PC-3 (cell line): Measurements from ENCODE around the gene TPTE2. TPM values are rescaled to one million over a fixed set of nuclear protein-coding genes. Genes with fewer than 3 reads are reported as not detected.

Source experiments
- ATAC-seq: fragments of 200-7000 bp; cut with Tn5 transposase; 2 replicates; pipeline ENCODE4 v1.9.1; 2020; ENCODE audit warnings: mild to moderate bottlenecking, moderate library complexity
- BruUV-seq: library from RNA; stranded (reverse); fragments of 400-500 nt; replicated peaks from 2 replicates; lab custom pipeline; 2021; lab: Mats Ljungman, UMichigan
- CTCF ChIA-PET: fragments of 300-600 bp; sonication (Branson Sonifier 250); formaldehyde crosslinking; loops from one replicate; lab custom pipeline; 2022; ENCODE audit warnings: antibody characterized with exemption; lab: Charles Lee
- POLR2A ChIA-PET: fragments of 300-600 bp; sonication (Branson Sonifier 250); formaldehyde crosslinking; loops from one replicate; lab custom pipeline; 2022; ENCODE audit warnings: antibody characterized with exemption; ENCODE audit not compliant: unreplicated experiment; lab: Charles Lee
- DNase-seq: peaks from one replicate; pipeline ENCODE4 v3.0.0-alpha.2; 2015
- H2AFZ ChIP-seq: fragments of 300-600 bp; sonication (generic); 2 replicates; pipeline ENCODE4 v1.6.0; 2016; ENCODE audit warnings: antibody characterized with exemption, low read length
- H3F3A ChIP-seq: fragments of 300-600 bp; sonication (generic); one replicate; pipeline ENCODE4 v1.6.0; 2017; ENCODE audit warnings: antibody characterized with exemption, low read length, control low read depth, mild to moderate bottlenecking; ENCODE audit not compliant: unreplicated experiment
- H3K27ac ChIP-seq: fragments of 300-600 bp; sonication (generic); 2 replicates; pipeline ENCODE4 v1.5.1; 2016; ENCODE audit warnings: mild to moderate bottlenecking, low read length
- H3K27me3 ChIP-seq: fragments of 300-600 bp; sonication (generic); 2 replicates; pipeline ENCODE4 v1.6.1; 2016; ENCODE audit warnings: low read length, mixed read lengths
- H3K36me3 ChIP-seq: fragments of 300-600 bp; sonication (generic); 2 replicates; pipeline ENCODE4 v1.6.1; 2016; ENCODE audit warnings: low read depth, mixed run types, low read length, mixed read lengths
- H3K4me1 ChIP-seq: fragments of 300-600 bp; sonication (generic); 2 replicates; pipeline ENCODE4 v1.5.1; 2016; ENCODE audit warnings: low read length; ENCODE audit not compliant: insufficient read depth
- H3K4me2 ChIP-seq: fragments of 300-600 bp; sonication (generic); 2 replicates; pipeline ENCODE4 v1.6.0; 2016; ENCODE audit warnings: low read length
- H3K4me3 ChIP-seq: fragments of 300-600 bp; sonication (generic); 2 replicates; pipeline ENCODE4 v1.5.1; 2016; ENCODE audit warnings: mild to moderate bottlenecking, low read length, mixed read lengths
- H3K79me2 ChIP-seq: fragments of 300-600 bp; sonication (generic); 2 replicates; pipeline ENCODE4 v1.6.1; 2017; ENCODE audit warnings: low read length, mixed read lengths
- H3K9ac ChIP-seq: fragments of 300-600 bp; sonication (generic); 2 replicates; pipeline ENCODE4 v1.6.0; 2016; ENCODE audit warnings: mild to moderate bottlenecking, low read length
- H3K9me2 ChIP-seq: fragments of 300-600 bp; sonication (generic); replicated peaks from 2 replicates; pipeline ENCODE4 v1.6.1; 2016; ENCODE audit warnings: mixed run types, low read length, mixed read lengths
- H3K9me3 ChIP-seq: fragments of 300-600 bp; sonication (generic); 2 replicates; pipeline ENCODE4 v1.6.1; 2016; ENCODE audit warnings: low read length, mixed read lengths
- H4K20me1 ChIP-seq: fragments of 300-600 bp; sonication (generic); 2 replicates; pipeline ENCODE4 v1.6.1; 2016; ENCODE audit warnings: low read length, mixed read lengths
- EZH2 ChIP-seq: fragments of 300-600 bp; sonication (generic); IDR thresholded peaks from one replicate; pipeline ENCODE4 v1.6.1; 2017; ENCODE audit warnings: antibody characterized with exemption, mild to moderate bottlenecking, low read length; ENCODE audit not compliant: unreplicated experiment
- EZH2phosphoT487 ChIP-seq: fragments of 300-600 bp; sonication (generic); IDR thresholded peaks from 2 replicates; pipeline ENCODE4 v1.6.1; 2018; ENCODE audit warnings: mild to moderate bottlenecking, antibody characterized with exemption, low read length, borderline replicate concordance
- intact Hi-C: fragments of 100-400 bp; cut with micrococcal nuclease; formaldehyde crosslinking; loops from 2 replicates; pipeline ENCODE4 v1.9.0; 2023
- total RNA-seq: library from RNA; depleted of rRNA; stranded (reverse); fragments of >200 nt; gene quantifications from 2 replicates; pipeline ENCODE4 v1.2.3, GENCODE V29; 2014
- TF ChIP-seq, protein P1 (sequence below): fragments of 300-600 bp; sonication (generic); conservative IDR thresholded peaks from 2 replicates; pipeline ENCODE4 v1.5.1; 2017; ENCODE audit warnings: antibody characterized with exemption, low read depth, mild to moderate bottlenecking, low read length

TPTE2 gene
- total RNA-seq, 1 experiment from 2014 or later, result not detected

DNA sequence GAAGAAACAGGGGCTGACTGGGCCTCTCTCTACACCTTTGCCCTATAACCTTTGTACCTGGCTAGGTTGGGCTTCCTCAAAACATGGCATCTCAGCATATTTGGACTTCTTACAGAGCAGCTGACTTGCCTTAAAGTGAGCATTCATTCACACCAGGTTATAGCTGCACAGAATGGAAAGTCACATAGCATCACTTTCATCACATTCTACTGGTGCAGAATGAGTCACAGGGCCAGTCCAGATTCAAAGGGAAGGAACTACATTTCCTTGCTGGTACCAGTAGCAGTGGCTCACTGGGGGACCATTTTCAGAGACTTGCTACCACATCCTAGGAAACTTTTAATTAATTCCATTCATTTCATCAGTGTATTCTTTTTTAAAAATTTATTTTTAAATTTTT, 20.3 kb upstream of the TPTE2 start:
- BruUV-seq, result no TSS peak

DNA sequence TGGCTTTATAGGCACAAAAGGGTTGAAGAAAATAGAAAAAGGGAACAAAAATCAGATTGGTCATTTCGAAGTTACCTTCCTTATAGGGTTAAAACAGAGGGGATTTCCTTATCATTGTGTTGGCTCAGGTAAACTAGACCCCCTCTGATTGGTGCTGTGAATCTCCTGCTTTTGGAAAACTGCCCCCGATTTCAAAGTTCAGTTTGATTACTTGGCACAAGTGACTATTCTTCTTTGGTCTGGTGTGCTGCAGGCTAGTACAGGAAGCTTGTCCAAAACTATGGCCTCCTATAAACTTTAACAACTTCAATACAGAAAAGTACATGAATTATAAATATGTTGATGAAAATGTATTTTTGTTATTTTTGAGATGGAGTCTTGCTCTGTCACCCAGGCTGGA, 13.9 kb upstream of the TPTE2 start:
- BruUV-seq, result no TSS peak
- Histone ChIP-seq H3K4me1 (no peaks in the 10 kb centered on the region), H3K79me2 (no peaks in the 10 kb centered on the region), H3K27ac (no peak overlapping the region), H3F3A (no peaks in the 10 kb centered on the region), H2AFZ (no peak overlapping the region), H3K4me3 (no peak overlapping the region), H3K27me3 (peaks cover 23% of the 10 kb centered on the region), H3K4me2 (no peak overlapping the region), H3K9me3 (0 out of 2 replicates have a peak, but pooled peaks cover 3% of the 10 kb centered on the region), H3K9ac (no peak overlapping the region), H4K20me1 (no peaks in the 10 kb centered on the region), H3K36me3 (no peaks in the 10 kb centered on the region), H3K9me2 (no peaks in the 10 kb centered on the region)
- TF ChIP-seq EZH2 (no peak), EZH2phosphoT487 (no peak)
- TF ChIP-seq, protein P1, sequence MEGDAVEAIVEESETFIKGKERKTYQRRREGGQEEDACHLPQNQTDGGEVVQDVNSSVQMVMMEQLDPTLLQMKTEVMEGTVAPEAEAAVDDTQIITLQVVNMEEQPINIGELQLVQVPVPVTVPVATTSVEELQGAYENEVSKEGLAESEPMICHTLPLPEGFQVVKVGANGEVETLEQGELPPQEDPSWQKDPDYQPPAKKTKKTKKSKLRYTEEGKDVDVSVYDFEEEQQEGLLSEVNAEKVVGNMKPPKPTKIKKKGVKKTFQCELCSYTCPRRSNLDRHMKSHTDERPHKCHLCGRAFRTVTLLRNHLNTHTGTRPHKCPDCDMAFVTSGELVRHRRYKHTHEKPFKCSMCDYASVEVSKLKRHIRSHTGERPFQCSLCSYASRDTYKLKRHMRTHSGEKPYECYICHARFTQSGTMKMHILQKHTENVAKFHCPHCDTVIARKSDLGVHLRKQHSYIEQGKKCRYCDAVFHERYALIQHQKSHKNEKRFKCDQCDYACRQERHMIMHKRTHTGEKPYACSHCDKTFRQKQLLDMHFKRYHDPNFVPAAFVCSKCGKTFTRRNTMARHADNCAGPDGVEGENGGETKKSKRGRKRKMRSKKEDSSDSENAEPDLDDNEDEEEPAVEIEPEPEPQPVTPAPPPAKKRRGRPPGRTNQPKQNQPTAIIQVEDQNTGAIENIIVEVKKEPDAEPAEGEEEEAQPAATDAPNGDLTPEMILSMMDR, result no peak
- intact Hi-C loops, result no loop called here
- CTCF ChIA-PET, result no interaction called here
- no peak for ATAC-seq
- DNase-seq, result no peak
- POLR2A ChIA-PET, result no interaction called here

More for the DNA sequence above, 20.3 kb upstream of the TPTE2 start:
- peaks cover 7% of the 10 kb centered on the region; the same call in 1 of the 2 replicates for H3K9me3 ChIP-seq
- H3K9me2 ChIP-seq, result no peaks in the 10 kb centered on the region
- no peak overlapping the region for H3K9ac ChIP-seq
- no peaks in the 10 kb centered on the region for H3K36me3 ChIP-seq
- ChIA-PET CTCF (no interaction called here), POLR2A (no interaction called here)
- TF ChIP-seq, protein P1, result no peak
- TF ChIP-seq EZH2phosphoT487 (no peak), EZH2 (no peak)
- no peaks in the 10 kb centered on the region for H3K79me2 ChIP-seq
- no peaks in the 10 kb centered on the region for H3F3A ChIP-seq
- no peak overlapping the region for H3K27ac ChIP-seq
- no peak overlapping the region for H3K4me3 ChIP-seq
- H2AFZ ChIP-seq, result no peak overlapping the region
- intact Hi-C loops, result no loop called here
- H3K27me3 ChIP-seq, result peaks cover 10% of the 10 kb centered on the region
- peaks cover 5% of the 10 kb centered on the region; the same call in 1 of the 2 replicates for H3K4me1 ChIP-seq
- H3K4me2 ChIP-seq, result no peak overlapping the region
- DNase-seq (no peak), ATAC-seq (no peak)
- no peaks in the 10 kb centered on the region for H4K20me1 ChIP-seq

DNA sequence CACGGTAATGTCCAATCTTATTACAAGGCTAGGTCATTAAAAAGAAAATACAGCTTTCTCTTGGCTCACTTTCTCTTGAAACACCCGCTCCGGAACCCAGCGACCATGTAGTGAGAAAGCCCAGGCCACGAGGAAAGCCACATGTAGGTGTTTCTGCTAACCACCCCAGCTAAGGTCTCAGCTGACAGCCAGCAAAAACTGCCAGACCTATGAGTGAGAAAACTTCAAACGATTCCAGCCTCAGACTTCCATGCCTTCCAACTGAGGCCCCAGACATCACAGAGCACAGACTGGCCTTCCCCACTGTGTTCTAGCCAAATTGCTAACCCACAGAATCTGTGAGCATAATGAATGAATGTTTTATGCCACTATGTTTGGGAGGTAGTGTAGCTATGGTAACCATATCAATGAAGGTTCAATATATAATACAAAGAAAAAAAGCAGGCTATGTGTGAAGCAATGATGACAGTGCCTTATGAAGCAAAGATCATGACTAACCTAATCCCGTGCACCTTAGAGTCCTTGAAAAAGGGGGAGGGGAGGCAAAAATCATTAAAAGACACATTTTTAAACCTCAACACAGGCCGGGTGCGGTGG, 11.9 kb upstream of the TPTE2 start:
- ChIA-PET CTCF (no interaction called here), POLR2A (no interaction called here)
- Histone ChIP-seq H4K20me1 (no peaks in the 10 kb centered on the region), H3K79me2 (no peaks in the 10 kb centered on the region), H3K27ac (no peak overlapping the region), H3K9me3 (no peaks in the 10 kb centered on the region), H2AFZ (no peak overlapping the region), H3K36me3 (no peaks in the 10 kb centered on the region), H3K9ac (no peak overlapping the region), H3F3A (no peaks in the 10 kb centered on the region), H3K27me3 (peaks cover 13% of the 10 kb centered on the region; the same call in 1 of the 2 replicates), H3K9me2 (no peaks in the 10 kb centered on the region), H3K4me3 (no peak overlapping the region), H3K4me2 (no peak overlapping the region), H3K4me1 (no peaks in the 10 kb centered on the region)
- no peak for TF ChIP-seq EZH2
- no peak for TF ChIP-seq EZH2phosphoT487
- TF ChIP-seq, protein P1, result no peak
- no TSS peak for BruUV-seq
- DNase-seq (no peak), ATAC-seq (no peak)
- intact Hi-C loops, result no loop called here
